ENCODE results near the gene IQSEC1. TPM values are rescaled to one million over a fixed set of nuclear protein-coding genes. Genes with fewer than 3 reads are reported as not detected.

The IQSEC1 gene
- total and polyA plus RNA-seq, 10 of the 15 experiments (the other 5 are each of a cell fraction or from before 2014, with no cell fraction given) = 0.92 to 55.2 (median 8.5) TPM

DNA sequence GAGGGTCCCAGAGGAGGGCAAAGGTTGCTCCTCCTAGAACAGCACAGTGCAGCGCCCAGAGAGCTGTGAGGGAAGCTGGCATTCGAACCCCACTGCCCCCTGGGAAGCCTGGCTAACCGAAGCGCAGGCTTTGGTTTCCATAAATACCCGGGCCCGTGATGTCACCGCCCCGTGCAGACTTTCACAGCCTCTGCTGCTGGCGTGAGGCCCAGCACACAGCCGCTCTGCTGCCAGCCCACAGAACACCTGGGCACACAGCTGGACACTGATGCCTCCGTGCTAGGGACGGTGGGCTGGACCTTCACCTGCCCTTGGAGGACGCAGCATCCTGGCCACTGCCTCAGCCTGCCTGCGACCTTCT is 1.0 kb downstream of the IQSEC1 start (continued):
- TF ChIP-seq ZBTB40 (IDR thresholded peaks at IDR 0.05; ENCODE audit: borderline replicate concordance) (no peak), BCL3 (IDR thresholded peaks at IDR 0.05; ENCODE audit: borderline replicate concordance, insufficient read depth, low read depth, low read length, poor library complexity, severe bottlenecking) (no peak), HDAC6 (IDR thresholded peaks at IDR 0.05; ENCODE audit: unreplicated experiment) (no peak), SKIL (IDR thresholded peaks at IDR 0.05; ENCODE audit: low read depth, poor library complexity, severe bottlenecking) (no peak), BHLHE40 (IDR thresholded peaks at IDR 0.05; ENCODE audit: borderline replicate concordance in 1 of 2, low read depth in 2 of 2, low read length in 1 of 2) (peak; percentile 90 to 96), RELA (IDR thresholded peaks at IDR 0.05; ENCODE audit: borderline replicate concordance, partially characterized antibody) (no peak), USF2 (IDR thresholded peaks at IDR 0.05; ENCODE audit: borderline replicate concordance, low read depth, low read length) (no peak), ZNF217 (IDR thresholded peaks at IDR 0.05) (no peak; the same call in 1 of the 2 replicates), SPI1 (IDR thresholded peaks at IDR 0.05; ENCODE audit: borderline replicate concordance, insufficient read depth, low read depth, low read length) (no peak), SMARCA5 (IDR thresholded peaks at IDR 0.05) (no peak)
- TF ChIP-seq, protein P1, sequence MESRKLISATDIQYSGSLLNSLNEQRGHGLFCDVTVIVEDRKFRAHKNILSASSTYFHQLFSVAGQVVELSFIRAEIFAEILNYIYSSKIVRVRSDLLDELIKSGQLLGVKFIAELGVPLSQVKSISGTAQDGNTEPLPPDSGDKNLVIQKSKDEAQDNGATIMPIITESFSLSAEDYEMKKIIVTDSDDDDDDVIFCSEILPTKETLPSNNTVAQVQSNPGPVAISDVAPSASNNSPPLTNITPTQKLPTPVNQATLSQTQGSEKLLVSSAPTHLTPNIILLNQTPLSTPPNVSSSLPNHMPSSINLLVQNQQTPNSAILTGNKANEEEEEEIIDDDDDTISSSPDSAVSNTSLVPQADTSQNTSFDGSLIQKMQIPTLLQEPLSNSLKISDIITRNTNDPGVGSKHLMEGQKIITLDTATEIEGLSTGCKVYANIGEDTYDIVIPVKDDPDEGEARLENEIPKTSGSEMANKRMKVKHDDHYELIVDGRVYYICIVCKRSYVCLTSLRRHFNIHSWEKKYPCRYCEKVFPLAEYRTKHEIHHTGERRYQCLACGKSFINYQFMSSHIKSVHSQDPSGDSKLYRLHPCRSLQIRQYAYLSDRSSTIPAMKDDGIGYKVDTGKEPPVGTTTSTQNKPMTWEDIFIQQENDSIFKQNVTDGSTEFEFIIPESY (IDR thresholded peaks at IDR 0.05) = no peak
- TF ChIP-seq, protein P2, sequence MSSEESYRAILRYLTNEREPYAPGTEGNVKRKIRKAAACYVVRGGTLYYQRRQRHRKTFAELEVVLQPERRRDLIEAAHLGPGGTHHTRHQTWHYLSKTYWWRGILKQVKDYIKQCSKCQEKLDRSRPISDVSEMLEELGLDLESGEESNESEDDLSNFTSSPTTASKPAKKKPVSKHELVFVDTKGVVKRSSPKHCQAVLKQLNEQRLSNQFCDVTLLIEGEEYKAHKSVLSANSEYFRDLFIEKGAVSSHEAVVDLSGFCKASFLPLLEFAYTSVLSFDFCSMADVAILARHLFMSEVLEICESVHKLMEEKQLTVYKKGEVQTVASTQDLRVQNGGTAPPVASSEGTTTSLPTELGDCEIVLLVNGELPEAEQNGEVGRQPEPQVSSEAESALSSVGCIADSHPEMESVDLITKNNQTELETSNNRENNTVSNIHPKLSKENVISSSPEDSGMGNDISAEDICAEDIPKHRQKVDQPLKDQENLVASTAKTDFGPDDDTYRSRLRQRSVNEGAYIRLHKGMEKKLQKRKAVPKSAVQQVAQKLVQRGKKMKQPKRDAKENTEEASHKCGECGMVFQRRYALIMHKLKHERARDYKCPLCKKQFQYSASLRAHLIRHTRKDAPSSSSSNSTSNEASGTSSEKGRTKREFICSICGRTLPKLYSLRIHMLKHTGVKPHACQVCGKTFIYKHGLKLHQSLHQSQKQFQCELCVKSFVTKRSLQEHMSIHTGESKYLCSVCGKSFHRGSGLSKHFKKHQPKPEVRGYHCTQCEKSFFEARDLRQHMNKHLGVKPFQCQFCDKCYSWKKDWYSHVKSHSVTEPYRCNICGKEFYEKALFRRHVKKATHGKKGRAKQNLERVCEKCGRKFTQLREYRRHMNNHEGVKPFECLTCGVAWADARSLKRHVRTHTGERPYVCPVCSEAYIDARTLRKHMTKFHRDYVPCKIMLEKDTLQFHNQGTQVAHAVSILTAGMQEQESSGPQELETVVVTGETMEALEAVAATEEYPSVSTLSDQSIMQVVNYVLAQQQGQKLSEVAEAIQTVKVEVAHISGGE (CRISPR knock-in tag; IDR thresholded peaks at IDR 0.05) = no peak
- TF ChIP-seq, protein P3, sequence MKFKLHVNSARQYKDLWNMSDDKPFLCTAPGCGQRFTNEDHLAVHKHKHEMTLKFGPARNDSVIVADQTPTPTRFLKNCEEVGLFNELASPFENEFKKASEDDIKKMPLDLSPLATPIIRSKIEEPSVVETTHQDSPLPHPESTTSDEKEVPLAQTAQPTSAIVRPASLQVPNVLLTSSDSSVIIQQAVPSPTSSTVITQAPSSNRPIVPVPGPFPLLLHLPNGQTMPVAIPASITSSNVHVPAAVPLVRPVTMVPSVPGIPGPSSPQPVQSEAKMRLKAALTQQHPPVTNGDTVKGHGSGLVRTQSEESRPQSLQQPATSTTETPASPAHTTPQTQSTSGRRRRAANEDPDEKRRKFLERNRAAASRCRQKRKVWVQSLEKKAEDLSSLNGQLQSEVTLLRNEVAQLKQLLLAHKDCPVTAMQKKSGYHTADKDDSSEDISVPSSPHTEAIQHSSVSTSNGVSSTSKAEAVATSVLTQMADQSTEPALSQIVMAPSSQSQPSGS (IDR thresholded peaks at IDR 0.05; ENCODE audit: low read length) = no peak

Data from GM12878 (cell line).